GM23248 (cell line): ENCODE results near the gene ANKRD11. TPM values are rescaled to one million over a fixed set of nuclear protein-coding genes. Genes with fewer than 3 reads are reported as not detected.
A peak's percentile ranks its signal among the peaks of the same experiment; 100 is the strongest.

ENCODE experiments used
- DNase-seq: peaks from one replicate; pipeline ENCODE4 v3.0.0-alpha.2; 2015
- H2AFZ ChIP-seq: fragments of 200-600 bp; sonication (generic); 2 replicates; pipeline ENCODE4 v1.6.1; 2016; ENCODE audit warnings: antibody characterized with exemption
- H3F3A ChIP-seq: fragments of 200-600 bp; sonication (generic); 2 replicates; pipeline ENCODE4 v1.6.1; 2016; ENCODE audit warnings: mild to moderate bottlenecking, antibody characterized with exemption, mixed run types; ENCODE audit not compliant: insufficient read depth
- H3K27ac ChIP-seq: fragments of 200-600 bp; sonication (generic); 2 replicates; pipeline ENCODE4 v1.5.1; 2016; ENCODE audit warnings: mild to moderate bottlenecking
- H3K27me3 ChIP-seq: fragments of 200-600 bp; sonication (generic); replicated peaks from 2 replicates; pipeline ENCODE4 v1.6.1; 2016; ENCODE audit warnings: mild to moderate bottlenecking; ENCODE audit not compliant: insufficient read depth
- H3K36me3 ChIP-seq: fragments of 200-600 bp; sonication (generic); 2 replicates; pipeline ENCODE4 v1.6.1; 2016; ENCODE audit warnings: low read depth, mild to moderate bottlenecking
- H3K4me1 ChIP-seq: fragments of 200-600 bp; sonication (generic); 2 replicates; pipeline ENCODE4 v1.6.1; 2016; ENCODE audit warnings: mild to moderate bottlenecking; ENCODE audit not compliant: insufficient read depth
- H3K4me2 ChIP-seq: fragments of 200-600 bp; sonication (generic); one replicate; pipeline ENCODE4 v1.6.1; 2016; ENCODE audit warnings: mild to moderate bottlenecking; ENCODE audit not compliant: unreplicated experiment
- H3K4me3 ChIP-seq: fragments of 200-600 bp; sonication (generic); 2 replicates; pipeline ENCODE4 v1.5.1; 2016; ENCODE audit warnings: mild to moderate bottlenecking
- H3K79me2 ChIP-seq: fragments of 200-600 bp; sonication (generic); 2 replicates; pipeline ENCODE4 v1.6.1; 2016; ENCODE audit warnings: mild to moderate bottlenecking; ENCODE audit not compliant: insufficient read depth
- H3K9ac ChIP-seq: fragments of 200-600 bp; sonication (generic); 2 replicates; pipeline ENCODE4 v1.6.1; 2016; ENCODE audit warnings: mild to moderate bottlenecking
- H3K9me2 ChIP-seq: fragments of 200-600 bp; sonication (generic); 2 replicates; pipeline ENCODE4 v1.6.1; 2016; ENCODE audit warnings: mixed run types, mild to moderate bottlenecking, moderate library complexity; ENCODE audit not compliant: insufficient read depth
- H3K9me3 ChIP-seq: fragments of 200-600 bp; sonication (generic); one replicate; pipeline ENCODE4 v1.6.1; 2017; ENCODE audit warnings: low read depth
- H4K20me1 ChIP-seq: fragments of 200-600 bp; sonication (generic); 2 replicates; pipeline ENCODE4 v1.6.0; 2016; ENCODE audit not compliant: insufficient read depth
- EZH2 ChIP-seq: fragments of 200-600 bp; sonication (generic); IDR thresholded peaks from 2 replicates; pipeline ENCODE4 v1.6.1; 2018; ENCODE audit warnings: antibody characterized with exemption, mild to moderate bottlenecking; ENCODE audit not compliant: insufficient read depth, poor library complexity, severe bottlenecking
- EZH2phosphoT487 ChIP-seq: fragments of 200-600 bp; sonication (generic); IDR thresholded peaks from 2 replicates; pipeline ENCODE4 v1.6.1; 2018; ENCODE audit warnings: antibody characterized with exemption, moderate library complexity, mild to moderate bottlenecking, low read depth; ENCODE audit not compliant: insufficient read depth
- WGBS, 2 experiments: methylation state at CpG; one replicate each; pipeline ENCODE4 v1.1.6; 2015 to 2017; ENCODE audit warnings: low lambda C conversion rate in 2 of 2, low coverage in 1 of 2; ENCODE audit errors: missing lambda C conversion rate in 2 of 2; 5-methylcytosine and 5-hydroxymethylcytosine counted together
- in situ Hi-C: fragments of 300-500 bp; cut with MboI; formaldehyde crosslinking; loops from 2 replicates; pipeline ENCODE4 v1.15.0; 2020
- polyA plus RNA-seq: library from polyadenylated mRNA; unstranded; fragments of >200 nt; fragmentation: Nextera tagmentation; extraction: Ambion mirVana; gene quantifications from 2 replicates; pipeline ENCODE4 v1.2.1, GENCODE V29; 2016
- total RNA-seq: library from RNA; depleted of rRNA; stranded (reverse); fragments of >200 nt; shearing (Covaris generic); gene quantifications from 2 replicates; pipeline ENCODE4 v1.2.3, GENCODE V29; 2014

ANKRD11 gene
- total and polyA plus RNA-seq, 2 experiments from 2014 or later = 39.3 to 84.7 TPM

- no peak overlapping the region for H2AFZ ChIP-seq
- no peaks in the 10 kb centered on the region for H4K20me1 ChIP-seq
- DNase-seq = no peak
- H3K4me1 ChIP-seq = no peaks in the 10 kb centered on the region
- H3K4me3 ChIP-seq = no peak overlapping the region
- H3K9ac ChIP-seq = no peak overlapping the region
- 85 to 90% methylated on average over 17 of the region's 17 CpGs for WGBS, 2 experiments
- peaks cover 95% of the 10 kb centered on the region for H3K79me2 ChIP-seq
- 0 out of 2 replicates have a peak, but pooled peaks cover 7% of the 10 kb centered on the region for H3K36me3 ChIP-seq
- in situ Hi-C loops = no loop called here
- no peaks in the 10 kb centered on the region; the same call in 1 of the 2 replicates for H3F3A ChIP-seq
- no peak overlapping the region for H3K27ac ChIP-seq
- no peaks in the 10 kb centered on the region for H3K9me3 ChIP-seq
- no peaks in the 10 kb centered on the region for H3K9me2 ChIP-seq
- TF ChIP-seq EZH2phosphoT487 = no peak
- no peaks in the 10 kb centered on the region for H3K27me3 ChIP-seq
- H3K4me2 ChIP-seq = no peak overlapping the region
Observed at GRCh38 chr16:89290887-89291286, 199.5 kb downstream of the ANKRD11 start.

DNA sequence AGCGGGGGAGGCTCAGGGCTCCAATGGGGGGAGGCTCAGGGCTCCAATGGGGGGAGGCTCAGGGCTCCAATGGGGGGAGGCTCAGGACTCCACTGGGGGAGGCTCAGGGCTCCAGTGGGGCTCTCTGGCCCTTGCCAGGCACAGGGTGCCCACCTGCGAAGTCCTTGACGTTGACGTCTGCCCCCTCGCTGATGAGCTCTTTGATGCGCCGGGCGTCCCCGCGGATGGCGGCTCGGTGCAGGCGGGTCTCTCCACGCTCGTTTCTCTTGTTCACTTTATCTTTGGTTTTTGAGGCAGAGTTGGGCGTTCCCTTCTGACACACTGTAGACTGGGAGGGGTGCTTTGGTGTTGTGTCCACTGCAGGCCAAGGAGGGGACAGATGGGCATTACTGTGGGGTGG, 199.9 kb downstream of the ANKRD11 start:
- Histone ChIP-seq H3K4me2 (no peak overlapping the region), H3F3A (no peaks in the 10 kb centered on the region; the same call in 1 of the 2 replicates), H3K27me3 (no peaks in the 10 kb centered on the region), H3K27ac (no peak overlapping the region), H3K9me3 (no peaks in the 10 kb centered on the region), H2AFZ (no peak overlapping the region), H4K20me1 (no peaks in the 10 kb centered on the region), H3K9me2 (no peaks in the 10 kb centered on the region), H3K4me1 (no peaks in the 10 kb centered on the region), H3K9ac (no peak overlapping the region), H3K4me3 (no peak overlapping the region), H3K79me2 (peaks cover 93% of the 10 kb centered on the region), H3K36me3 (peaks cover 7% of the 10 kb centered on the region; the same call in 1 of the 2 replicates)
- in situ Hi-C loops = no loop called here
- TF ChIP-seq EZH2phosphoT487 = no peak
- no peak for TF ChIP-seq EZH2
- DNase-seq = no peak
- whole genome bisulfite sequencing, 2 experiments = 92 to 94% methylated on average over 13 to 16 of the region's 16 CpGs

GRCh38 chr16:89289428-89290395, 200.6 kb downstream of the ANKRD11 start:
- in situ Hi-C loops = no loop called here
- Histone ChIP-seq H4K20me1 (no peaks in the 10 kb centered on the region), H3K9ac (no peak overlapping the region), H3K9me2 (no peaks in the 10 kb centered on the region), H3K36me3 (peaks cover 15% of the 10 kb centered on the region), H3K9me3 (no peaks in the 10 kb centered on the region), H3F3A (no peaks in the 10 kb centered on the region; the same call in 1 of the 2 replicates), H3K4me2 (no peak overlapping the region), H2AFZ (no peak overlapping the region), H3K27ac (no peak overlapping the region), H3K27me3 (no peaks in the 10 kb centered on the region), H3K4me3 (no peak overlapping the region), H3K4me1 (no peaks in the 10 kb centered on the region), H3K79me2 (peaks cover 89% of the 10 kb centered on the region)
- TF ChIP-seq EZH2 (no peak), EZH2phosphoT487 (no peak)
- WGBS, 2 experiments = 67 to 75% methylated on average over 21 to 23 of the region's 25 CpGs
- DNase-seq = peak; percentile 77

GRCh38 chr16:89288966-89289365, 201.4 kb downstream of the ANKRD11 start:
- 92 to 96% methylated on average over 18 to 19 of the region's 19 CpGs for WGBS, 2 experiments
- Histone ChIP-seq H3K79me2 (peaks cover 89% of the 10 kb centered on the region), H3K4me3 (no peak overlapping the region), H3K36me3 (peaks cover 22% of the 10 kb centered on the region), H3K27ac (no peak overlapping the region), H4K20me1 (no peaks in the 10 kb centered on the region), H2AFZ (no peak overlapping the region), H3K4me1 (no peaks in the 10 kb centered on the region), H3K9me2 (no peaks in the 10 kb centered on the region), H3K9me3 (no peaks in the 10 kb centered on the region), H3F3A (peaks cover 3% of the 10 kb centered on the region; the same call in 1 of the 2 replicates), H3K27me3 (no peaks in the 10 kb centered on the region), H3K4me2 (no peak overlapping the region), H3K9ac (no peak overlapping the region)
- TF ChIP-seq EZH2phosphoT487 = no peak
- TF ChIP-seq EZH2 = no peak
- DNase-seq = no peak
- in situ Hi-C loops = no loop called here
